ENCODE data around the gene CLCNKA.

CLCNKA gene

GRCh38 chr1:16005597-16005996 is 16.2 kb upstream of the CLCNKA start:
- TF ChIP-seq CTCF (IDR thresholded peaks at IDR 0.05): no peak

GRCh38 chr1:16006010-16006409 is 15.8 kb upstream of the CLCNKA start:
- no peak for TF ChIP-seq CTCF (IDR thresholded peaks at IDR 0.05)

GRCh38 chr1:16006552-16007485 is 15.0 kb upstream of the CLCNKA start:
- TF ChIP-seq CTCF (IDR thresholded peaks at IDR 0.05): no peak

GRCh38 chr1:16007671-16008341 is 14.0 kb upstream of the CLCNKA start:
- TF ChIP-seq CTCF (IDR thresholded peaks at IDR 0.05): no peak

- peak; percentile 75 for TF ChIP-seq CTCF (IDR thresholded peaks at IDR 0.05)
Observed at GRCh38 chr1:16009030-16009460, 12.8 kb upstream of the CLCNKA start.

GRCh38 chr1:16009678-16010077 is 12.2 kb upstream of the CLCNKA start:
- TF ChIP-seq CTCF (IDR thresholded peaks at IDR 0.05): no peak

- no peak for TF ChIP-seq CTCF (IDR thresholded peaks at IDR 0.05)
Observed at GRCh38 chr1:16010837-16011236, 11.0 kb upstream of the CLCNKA start.

Data from LNCAP (cell line).